GM19240 (cell line): Measurements from ENCODE around the gene DUSP9.
"Not testable (repeated sequence)": the region's sequence is repeated elsewhere in the genome, so short reads cannot be mapped to it uniquely, and the experiment has no call there.

Experiments used
- DNase-seq: peaks from one replicate; pipeline ENCODE4 v3.0.0; 2011; ENCODE audit warnings: low spot score; ENCODE audit not compliant: insufficient read length

Gene DUSP9, protein sequence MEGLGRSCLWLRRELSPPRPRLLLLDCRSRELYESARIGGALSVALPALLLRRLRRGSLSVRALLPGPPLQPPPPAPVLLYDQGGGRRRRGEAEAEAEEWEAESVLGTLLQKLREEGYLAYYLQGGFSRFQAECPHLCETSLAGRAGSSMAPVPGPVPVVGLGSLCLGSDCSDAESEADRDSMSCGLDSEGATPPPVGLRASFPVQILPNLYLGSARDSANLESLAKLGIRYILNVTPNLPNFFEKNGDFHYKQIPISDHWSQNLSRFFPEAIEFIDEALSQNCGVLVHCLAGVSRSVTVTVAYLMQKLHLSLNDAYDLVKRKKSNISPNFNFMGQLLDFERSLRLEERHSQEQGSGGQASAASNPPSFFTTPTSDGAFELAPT

DNA sequence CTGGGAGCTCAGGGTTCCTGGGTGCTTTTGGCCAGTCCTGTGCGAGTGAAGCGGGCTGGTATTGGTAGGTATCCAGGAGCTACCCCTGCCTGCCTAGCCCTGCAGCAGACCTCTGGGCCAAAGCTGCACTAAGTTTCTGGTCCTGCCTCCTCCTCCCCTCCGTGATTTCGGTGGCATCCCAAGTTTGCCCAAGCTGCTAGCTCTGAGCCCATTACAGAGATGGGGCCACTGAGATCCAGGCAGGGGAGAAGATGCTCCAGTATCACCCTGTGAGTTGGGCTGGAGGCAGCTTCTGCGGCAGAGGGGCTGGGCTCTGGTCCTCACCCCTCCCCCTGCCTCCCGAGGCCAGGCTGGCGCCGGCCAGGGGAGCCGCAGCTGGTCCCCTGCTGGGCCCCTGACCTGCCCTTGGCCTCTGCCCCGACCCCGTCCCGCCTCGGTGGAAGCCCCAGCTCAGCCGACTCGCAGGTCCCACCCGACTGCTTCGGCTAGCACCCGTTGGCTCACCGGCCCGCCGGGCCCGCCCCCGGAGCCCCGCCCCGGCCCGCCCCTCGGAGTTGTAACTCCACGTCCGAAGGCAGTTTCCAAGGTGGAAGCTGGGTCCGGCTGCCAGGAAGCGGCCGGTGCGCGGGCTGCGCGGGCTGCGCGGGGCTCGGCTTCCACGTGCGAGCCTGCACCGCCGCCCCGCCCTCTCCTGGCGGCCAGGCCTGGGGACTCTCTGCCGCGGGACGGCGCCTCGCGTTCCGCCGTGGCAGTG, at the start of gene DUSP9:
TSS of gene DUSP9 (plus strand) at position 584 of the 754 bp plus-strand sequence. CDS start 751 bp downstream, outside the sequence.
- DNase-seq = no peak

DNA sequence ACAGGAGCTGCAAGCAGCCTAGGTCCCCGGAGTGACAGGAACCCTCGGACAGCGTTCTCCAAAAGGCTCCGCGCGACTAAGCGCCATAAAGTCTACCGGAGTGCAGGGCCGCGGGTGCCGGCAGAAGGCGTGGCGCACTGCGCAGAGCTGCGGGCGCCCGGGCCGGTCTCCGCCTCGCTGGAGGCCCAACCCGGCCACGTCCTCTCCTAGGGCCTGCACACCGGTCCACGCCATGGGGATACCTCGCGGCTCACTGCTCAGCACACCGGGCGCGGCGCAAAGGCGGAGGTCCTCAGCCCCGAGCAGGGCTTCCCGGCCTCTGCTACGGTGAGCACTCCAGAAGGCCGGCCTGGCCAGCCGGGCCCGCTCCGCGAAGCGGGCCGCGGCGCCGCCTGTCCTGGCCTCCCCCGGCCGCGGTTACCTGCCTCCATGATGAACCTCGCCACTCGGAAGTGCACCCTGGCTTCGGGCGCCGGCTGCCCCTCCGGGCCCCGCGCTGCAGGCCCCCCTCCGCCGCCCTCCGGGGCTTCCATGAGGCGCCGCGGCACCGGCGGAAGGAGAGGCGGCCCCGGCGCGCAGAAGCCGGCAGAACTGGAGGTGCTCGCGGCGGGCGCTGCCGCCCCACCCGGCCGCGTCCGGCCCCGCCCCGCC, 48.3 kb upstream of the DUSP9 start, which contains the start of gene CCNQ:
TSS of gene CCNQ (minus strand) at position 599 of the 651 bp plus-strand sequence. CDS start at position 533, 66 bp downstream.
- no peak for DNase-seq

DNA sequence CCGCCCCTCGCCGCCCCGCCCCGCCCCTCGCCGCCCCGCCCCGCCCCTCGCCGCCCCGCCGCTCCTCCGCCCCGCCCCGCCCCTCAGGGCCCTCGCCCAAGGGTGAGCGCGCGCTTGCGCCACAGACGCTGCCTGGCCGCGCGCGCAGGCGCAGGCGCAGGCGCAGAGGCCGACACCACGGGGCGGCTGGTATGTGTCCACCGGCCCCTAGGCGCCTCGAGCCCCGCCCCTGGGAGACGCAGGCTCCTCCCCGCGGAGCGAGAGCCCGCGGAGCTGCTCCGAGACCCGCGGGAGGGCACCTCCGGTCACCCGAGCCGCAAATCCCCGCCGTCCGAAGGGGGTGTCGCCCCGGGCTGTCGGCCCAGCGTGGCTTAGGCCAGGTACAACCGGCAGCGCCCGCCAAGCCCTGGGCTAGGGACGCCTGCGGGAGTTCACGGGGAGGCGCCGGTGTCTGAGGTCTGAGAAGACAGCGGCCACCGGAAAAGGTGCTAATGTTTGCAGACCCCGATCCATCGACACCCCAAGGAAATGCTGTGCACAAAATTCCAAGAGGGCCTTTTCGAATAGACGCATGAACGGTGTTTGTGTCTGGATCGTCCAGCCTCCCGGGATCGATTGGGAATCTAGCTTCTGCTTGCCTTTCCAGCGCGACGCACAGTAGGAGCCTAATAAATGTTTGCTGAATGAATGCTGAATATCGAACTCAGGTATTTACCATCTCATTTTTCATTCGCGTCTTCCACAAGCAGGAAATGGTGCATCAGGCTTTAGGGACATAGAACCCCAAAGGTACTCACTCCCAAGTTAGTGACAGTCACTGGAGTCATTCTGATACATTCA, 47.6 kb upstream of the DUSP9 start:
- DNase-seq = peak; percentile 85

DNA sequence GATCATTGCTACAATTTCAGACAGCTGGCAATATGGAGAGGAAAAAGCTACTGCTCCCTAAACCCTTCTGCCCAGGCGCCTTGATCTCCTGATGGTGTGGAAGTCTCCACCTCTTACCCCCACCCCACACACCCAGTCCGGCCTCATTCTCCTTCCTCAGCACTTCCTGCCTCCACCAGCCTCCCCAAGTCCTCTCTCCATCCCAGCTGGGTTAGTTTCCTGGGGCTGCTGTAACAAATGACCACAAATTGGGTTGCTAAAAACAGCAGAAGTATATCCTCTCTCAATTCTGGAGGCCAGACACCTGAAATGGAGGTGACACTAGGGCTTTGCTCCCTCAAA, 47.0 kb upstream of the DUSP9 start:
- DNase-seq = no peak

DNA sequence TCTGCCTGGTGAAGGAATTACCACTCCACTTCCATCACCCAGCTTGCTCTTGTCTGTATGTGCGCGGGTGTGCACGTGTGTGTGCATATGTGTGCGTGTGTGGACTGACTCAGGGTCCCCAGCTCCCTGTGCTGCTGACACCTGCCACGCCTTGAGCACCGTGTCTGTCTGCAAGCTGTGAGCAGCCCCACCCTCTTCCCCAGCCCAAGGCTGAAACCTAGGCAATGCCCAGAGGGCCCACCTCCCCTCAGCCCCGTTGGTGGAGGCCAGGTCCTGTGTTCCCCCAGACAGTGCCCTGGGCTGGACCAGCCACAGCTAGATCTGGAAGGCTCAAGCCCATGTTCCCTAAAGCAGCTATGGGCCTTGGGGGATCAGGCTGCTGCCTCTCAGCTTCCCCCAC, 46.1 kb upstream of the DUSP9 start:
- no peak for DNase-seq

DNA sequence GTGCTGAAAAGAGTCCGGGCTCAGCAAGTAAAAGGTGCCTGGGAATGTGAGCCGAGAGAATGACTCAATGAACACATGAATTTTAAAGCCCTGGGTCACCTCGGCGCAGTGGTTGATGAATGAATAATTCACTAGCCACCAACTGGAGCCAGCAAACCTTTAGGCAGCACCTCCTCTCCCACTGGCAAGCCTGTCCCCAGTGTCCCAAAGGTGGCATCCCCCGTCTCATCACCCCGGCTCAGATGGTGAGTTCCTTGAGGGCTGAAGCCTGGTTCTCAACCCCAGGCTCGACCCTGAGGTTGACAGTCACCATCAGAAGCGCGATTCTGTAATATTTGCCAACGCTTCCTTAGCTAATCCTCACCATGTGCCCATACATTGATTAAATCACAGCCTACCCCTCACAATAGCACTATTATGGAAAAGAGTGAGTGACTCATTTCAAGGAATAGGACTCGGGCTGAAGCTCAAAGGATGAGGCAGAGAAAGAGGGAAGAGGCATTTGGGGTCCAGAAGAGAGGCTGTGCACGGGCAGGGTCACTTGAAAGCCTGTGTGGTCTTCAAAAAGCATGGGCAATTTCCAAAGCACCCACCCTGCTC, 45.4 kb upstream of the DUSP9 start:
- DNase-seq = no peak

DNA sequence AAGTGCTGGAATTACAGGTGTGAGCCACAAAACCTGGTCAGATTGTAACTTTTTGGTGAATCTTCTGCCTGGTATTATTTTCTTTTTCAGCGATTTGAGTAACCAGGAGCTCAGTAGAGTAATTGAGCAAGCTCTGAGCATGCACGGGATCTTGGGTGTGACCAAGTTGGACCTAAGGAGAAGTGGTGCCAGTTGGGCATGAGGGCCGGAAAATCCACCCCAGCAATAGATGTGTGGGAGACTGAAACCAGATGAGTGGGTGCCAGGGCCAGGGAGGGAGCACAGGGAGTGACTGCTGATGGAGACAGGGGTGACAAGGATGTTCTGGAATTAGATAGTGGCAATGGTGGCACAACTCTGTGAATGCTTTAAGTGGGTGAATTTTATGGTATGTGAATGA, 44.4 kb upstream of the DUSP9 start:
- DNase-seq = no peak

DNA sequence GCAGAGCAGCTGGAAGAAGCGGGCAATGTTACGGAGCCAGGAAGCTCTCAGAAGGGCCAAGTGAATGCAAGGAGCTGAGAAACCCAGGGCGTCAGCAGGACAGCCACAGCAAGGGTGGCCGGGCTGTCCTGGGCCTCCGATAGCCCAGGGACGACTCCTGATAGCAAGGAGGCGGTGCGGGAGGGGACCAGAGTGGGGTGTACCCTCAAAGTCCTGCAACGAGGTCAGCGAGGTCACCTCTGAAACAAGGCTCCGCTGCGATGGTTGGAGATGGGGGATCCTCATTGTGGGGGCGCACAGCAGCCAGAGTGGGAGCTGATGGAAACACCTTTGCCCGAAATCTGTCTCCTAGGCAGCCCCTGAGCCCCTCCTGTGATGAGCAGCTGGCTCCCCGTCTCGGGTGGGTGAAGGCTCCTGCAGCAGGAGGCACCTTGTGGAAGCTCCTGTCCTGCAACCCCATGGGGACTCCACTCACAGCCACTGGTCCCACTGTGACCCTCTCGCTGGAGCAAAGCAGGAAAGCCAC, 43.8 kb upstream of the DUSP9 start:
- no peak for DNase-seq

DNA sequence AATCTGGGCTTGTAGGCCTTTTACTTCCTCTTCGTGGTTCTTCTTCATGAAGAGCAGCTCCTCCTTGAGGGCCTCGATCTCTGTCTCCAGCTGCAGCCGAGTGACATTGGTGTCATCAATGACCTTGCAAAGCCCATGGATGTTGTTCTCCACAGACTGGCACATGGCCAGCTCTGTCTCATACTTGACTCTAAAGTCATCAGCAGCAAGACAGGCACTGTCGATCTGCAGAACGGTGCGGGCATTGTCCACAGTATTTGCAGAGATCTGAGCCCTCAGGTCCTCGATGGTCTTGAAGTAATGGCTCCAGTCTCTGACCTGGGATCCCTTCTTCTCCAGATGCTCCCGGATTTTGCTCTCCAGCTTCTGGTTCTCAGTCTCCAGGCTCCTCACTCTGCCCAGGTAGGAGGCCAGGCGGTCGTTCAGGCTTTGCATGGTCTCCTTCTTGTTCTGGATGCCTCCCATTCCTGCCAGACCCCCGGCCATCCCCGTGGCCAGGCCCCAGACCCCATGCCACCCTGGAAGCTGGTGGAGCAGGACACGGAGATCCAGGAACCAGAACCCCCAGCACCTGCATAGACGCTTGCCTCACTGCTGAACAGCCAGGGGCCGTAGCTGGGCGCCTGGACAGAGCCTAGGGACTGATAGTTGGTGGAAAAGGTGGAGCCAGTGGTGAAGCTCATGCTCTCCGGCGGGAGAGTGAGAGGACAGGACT, 42.2 kb upstream of the DUSP9 start:
- DNase-seq = not testable (repeated sequence)

DNA sequence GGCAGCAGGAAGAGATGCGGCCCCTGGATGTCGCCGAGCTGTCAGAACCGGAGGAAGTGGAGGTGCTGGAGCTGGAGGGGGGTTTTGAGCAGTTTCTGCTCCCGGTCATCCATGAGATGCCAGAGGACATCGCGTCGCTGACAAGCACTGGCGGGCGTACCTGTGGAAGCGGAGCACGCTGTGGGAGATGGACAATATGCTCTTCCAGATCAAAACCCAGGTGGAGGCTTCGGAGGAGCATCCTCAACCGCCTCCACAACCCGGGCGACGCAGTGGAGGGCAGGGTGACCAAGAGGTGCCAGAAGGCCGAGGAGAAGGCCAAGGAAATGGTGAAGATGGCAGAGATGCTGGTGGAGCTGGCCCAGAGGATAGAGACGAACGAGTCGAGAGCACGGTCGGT, 40.5 kb upstream of the DUSP9 start:
- DNase-seq = no peak

DNA sequence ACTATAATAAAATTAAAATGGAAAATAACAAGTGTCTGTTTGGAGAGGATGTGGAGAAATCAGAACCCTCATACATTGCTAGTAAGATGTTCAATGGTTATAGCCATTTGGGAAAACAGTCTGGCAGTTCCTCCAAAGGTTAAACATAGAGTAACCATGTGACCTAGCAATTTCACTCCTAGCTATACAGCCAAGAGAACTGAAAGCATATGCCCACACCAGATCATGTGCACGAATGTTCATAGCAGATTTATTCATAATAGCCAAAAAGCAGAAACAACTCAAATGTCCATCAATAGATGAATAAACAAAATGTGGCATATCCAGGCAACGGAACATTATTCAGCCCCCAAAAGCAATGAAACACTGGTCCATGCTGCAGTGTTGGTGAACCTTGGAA, 38.6 kb upstream of the DUSP9 start:
- DNase-seq = no peak

DNA sequence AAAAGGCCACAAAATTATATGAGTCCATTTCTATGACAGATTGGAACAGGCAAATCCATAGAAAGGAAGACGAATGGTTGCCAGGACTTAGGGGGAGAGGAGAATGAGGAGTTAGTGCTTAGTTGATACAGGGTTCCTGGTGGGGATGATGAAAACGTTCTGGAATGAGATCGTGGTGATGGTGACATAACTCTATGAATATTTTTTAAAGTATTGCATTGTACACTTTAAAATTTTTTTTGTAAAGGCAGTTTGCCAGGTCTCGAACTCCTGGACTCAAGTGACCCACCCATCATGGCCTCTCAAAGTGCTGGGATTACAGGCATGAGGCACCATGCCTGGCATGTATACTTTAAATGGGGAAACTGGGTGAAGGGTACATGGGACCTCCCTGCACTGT, 38.2 kb upstream of the DUSP9 start:
- DNase-seq = no peak

DNA sequence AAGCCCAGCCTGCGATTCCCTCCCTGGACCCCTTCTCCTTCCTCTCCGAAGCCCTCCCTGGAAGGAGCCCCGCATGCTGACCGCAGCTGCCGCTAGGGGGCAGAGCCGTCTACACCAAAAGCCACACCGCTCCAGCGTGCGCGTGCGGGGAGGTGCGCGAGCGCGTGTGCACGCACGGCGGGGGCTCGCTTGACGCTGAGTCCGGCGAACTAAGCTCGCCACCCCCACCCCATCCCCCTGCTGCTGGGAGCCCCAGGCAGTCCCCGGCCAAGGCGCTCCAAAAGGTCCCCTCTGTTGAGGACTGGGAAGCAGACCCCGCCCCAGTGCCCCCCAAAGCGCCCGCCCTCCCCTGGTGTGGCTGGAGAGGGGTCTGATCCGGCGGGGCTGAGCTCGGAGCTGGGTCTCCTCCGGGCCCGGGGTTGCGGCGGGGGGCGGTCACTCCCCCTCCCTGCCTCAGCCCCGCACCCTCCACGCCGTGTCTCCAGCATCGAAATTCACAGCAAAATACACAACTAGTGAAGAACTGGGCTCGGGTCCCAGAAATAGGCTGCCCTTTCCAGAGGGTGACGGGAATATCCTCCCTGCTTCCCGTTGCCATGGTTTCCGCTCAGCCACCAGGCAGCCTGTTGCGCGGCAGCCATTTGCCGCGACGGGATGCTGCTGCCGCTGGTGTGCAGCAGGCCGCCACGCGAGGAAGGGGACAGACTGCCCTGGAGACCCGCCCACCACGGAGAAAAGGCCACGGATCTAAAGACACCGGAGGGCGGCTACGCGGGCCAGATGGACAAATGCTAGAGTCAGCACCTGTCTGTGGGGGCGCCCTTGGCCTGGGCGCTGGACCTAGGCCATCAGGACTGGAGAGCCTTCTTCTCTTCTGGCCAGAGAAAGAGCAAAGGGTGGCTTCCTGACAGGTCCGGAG, 36.8 kb upstream of the DUSP9 start:
- DNase-seq = peak; percentile 50

DNA sequence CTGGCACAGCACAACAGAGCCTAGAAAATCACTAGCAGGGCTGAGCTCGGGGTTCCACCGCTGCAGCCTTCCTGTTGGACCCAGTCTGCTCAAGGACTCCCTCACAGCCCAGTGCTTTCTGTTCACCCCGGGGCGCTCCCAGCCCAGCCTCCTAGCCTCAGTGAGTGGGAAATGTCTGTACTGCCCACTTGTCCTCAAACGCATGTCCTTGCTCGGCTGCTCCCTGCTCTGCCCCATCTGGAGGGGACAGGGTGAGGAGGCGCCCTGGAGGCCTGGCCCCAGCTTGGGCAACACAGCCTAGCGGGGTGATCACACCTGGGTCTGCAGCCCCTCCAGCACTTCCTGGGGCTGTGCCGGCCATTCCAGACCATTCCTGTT, 36.2 kb upstream of the DUSP9 start:
- DNase-seq = no peak

DNA sequence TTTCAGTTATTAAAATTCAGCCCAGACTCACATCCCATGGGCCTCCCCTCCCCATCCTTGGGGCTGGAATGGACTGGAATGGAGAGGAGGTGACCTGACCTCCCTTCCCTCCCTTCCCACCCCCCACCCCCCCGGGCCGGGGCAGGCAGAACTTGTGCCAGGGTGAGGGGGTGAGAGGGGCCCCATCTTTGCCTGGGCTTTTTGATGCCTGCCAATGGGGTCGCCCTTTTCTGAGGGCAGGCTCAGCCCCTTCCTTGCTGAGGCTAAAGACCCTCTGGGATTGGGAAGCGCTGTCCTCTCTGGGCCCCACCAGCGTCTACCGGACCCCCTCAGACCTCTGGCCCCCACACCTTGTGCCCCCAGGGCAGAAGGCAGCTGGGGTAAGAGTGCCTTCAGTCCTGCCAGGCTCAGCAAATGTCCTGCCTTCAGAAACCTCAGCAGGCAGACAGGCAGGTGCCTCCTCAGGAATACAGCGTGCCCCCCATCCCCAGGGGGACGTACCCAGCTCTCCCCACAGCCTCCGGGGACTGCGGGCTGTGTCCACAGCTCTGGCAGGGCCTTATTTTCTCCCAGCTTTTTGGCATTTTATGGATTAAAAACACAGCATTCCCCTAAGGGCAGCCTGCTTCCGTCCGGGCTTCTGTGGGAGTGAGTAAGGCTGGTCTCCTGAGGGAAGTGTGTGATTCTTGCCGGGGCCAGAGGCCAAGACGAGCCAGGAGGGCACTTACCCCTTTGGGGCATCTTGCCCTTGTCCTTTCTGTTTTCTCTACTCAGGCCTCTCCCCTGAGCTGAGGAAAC, 35.5 kb upstream of the DUSP9 start:
- no peak for DNase-seq

DNA sequence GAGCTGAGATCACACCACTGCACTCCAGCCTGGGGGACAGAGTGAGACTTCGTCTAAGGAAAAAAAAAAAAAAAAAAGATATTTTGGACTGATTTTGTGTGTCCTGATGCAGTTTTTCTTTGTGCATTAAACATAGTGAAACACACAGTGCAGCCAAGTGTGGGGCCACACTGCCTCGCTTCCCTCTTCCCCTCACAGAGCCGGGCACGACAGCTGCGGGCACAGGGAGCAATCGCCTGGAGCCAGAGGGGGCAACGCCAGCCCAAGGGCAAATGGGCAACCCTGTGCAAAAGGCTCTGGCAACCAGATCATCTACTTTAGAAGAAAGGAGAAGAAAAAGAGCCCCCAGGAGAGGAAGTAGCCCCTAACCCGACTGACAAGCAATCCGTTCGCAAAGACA, 34.6 kb upstream of the DUSP9 start:
- no peak for DNase-seq

DNA sequence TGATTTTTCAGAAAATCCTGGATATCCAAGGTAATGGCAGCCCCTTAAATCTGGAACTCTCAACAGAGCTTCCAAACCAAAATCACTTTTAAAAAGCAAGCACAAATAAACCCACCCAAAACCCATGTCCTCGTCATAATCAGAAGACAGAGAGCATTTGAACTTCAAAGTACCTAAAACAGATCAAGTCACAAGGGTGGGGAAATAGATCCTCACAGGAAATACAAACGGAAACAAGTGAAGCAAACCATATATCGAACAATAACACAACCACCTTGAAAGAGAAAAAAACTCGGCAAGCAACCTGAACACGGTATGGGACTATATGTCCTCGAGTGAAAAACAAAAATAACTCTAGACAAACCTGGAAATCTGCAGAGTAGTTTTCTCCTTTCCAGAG, 32.2 kb upstream of the DUSP9 start:
- DNase-seq = no peak

DNA sequence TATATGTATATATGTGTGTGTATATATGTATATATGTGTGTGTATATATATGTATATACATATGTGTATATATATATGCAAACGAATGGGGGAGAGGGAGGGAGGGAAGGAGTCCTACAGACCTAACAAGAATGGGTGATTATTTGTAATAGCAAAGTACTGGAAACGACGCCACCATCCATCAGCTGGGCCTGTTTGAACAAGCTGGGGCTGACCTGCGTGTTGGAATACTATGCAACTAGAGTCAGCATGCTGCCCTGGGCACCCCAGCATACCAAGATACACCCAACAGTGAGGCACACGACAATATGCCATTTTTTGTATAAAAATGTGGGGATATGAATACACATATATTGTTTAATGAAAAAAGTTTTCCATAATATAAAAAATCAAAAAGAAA, 26.4 kb upstream of the DUSP9 start:
- no peak for DNase-seq
